ENCODE measurements around the gene GNG7.

Gene GNG7

DNA sequence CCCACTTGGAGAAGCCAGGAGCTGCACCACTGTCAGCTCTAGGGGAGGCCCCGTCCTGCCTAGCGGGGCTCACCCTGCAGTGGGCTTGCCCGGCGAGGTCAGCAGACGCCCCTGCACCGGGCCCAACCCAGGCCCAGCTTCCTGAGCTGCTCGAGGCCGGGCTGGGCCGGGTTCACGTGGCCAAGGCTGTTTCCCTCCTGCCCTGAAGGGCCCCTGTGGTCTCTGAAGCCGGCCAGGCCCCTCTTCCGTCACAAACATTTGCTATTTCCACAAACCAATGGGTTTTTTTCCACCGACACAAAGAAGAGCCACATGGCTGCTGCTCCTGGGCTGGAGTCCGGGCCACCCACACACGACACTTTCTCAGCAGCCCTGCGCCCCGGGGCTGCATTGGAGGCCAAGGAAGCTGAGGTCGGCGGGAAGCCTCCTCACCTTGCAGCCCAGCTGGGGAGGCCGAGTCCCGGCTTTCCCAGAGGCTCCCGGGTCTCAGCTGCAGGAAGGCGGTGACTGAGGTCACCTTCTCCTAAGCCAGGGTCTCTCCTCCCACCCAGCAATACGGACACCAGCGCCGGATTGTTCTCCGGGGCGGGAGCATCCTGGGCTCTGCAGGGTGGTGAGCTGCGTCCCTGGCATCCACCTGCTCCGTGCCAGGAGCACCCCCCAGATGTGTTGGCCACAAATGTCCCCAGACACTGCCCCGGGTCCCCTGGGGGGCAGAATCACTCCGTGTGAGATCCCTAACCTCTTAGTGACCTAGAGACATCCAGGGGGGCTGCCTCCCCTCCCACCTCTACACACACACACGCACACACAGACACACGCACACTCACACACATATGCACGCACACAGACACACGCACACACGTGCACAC is 146.0 kb downstream of the GNG7 start:
- H3K27ac ChIP-seq, result no peak overlapping the region
- no peak for TF ChIP-seq ZFX (IDR thresholded peaks at IDR 0.05)
- TF ChIP-seq, protein P1, sequence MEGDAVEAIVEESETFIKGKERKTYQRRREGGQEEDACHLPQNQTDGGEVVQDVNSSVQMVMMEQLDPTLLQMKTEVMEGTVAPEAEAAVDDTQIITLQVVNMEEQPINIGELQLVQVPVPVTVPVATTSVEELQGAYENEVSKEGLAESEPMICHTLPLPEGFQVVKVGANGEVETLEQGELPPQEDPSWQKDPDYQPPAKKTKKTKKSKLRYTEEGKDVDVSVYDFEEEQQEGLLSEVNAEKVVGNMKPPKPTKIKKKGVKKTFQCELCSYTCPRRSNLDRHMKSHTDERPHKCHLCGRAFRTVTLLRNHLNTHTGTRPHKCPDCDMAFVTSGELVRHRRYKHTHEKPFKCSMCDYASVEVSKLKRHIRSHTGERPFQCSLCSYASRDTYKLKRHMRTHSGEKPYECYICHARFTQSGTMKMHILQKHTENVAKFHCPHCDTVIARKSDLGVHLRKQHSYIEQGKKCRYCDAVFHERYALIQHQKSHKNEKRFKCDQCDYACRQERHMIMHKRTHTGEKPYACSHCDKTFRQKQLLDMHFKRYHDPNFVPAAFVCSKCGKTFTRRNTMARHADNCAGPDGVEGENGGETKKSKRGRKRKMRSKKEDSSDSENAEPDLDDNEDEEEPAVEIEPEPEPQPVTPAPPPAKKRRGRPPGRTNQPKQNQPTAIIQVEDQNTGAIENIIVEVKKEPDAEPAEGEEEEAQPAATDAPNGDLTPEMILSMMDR (conservative IDR thresholded peaks at IDR 0.05), result no peak

GRCh38 chr19:2555422-2556220 is 146.9 kb downstream of the GNG7 start:
- TF ChIP-seq ZFX (IDR thresholded peaks at IDR 0.05), result no peak
- TF ChIP-seq, protein P1 (conservative IDR thresholded peaks at IDR 0.05), result no peak
- H3K27ac ChIP-seq, result no peak overlapping the region

- no peak for TF ChIP-seq ZFX (IDR thresholded peaks at IDR 0.05)
- TF ChIP-seq, protein P1 (conservative IDR thresholded peaks at IDR 0.05), result no peak
- H3K27ac ChIP-seq, result no peak overlapping the region
These were observed 147.6 kb downstream of the GNG7 start for GRCh38 chr19:2554856-2555255.

GRCh38 chr19:2553510-2553909 is 149.0 kb downstream of the GNG7 start:
- no peak overlapping the region for H3K27ac ChIP-seq
- no peak for TF ChIP-seq ZFX (IDR thresholded peaks at IDR 0.05)
- TF ChIP-seq, protein P1 (conservative IDR thresholded peaks at IDR 0.05), result no peak

- H3K27ac ChIP-seq, result peak overlapping the region; percentile 32
- TF ChIP-seq ZFX (IDR thresholded peaks at IDR 0.05), result no peak
These were observed 149.6 kb downstream of the GNG7 start for GRCh38 chr19:2552859-2553258.

GRCh38 chr19:2551864-2552185 is 150.7 kb downstream of the GNG7 start:
- TF ChIP-seq ZFX (IDR thresholded peaks at IDR 0.05), result no peak
- TF ChIP-seq, protein P1 (conservative IDR thresholded peaks at IDR 0.05), result no peak
- H3K27ac ChIP-seq, result no peak overlapping the region

DNA sequence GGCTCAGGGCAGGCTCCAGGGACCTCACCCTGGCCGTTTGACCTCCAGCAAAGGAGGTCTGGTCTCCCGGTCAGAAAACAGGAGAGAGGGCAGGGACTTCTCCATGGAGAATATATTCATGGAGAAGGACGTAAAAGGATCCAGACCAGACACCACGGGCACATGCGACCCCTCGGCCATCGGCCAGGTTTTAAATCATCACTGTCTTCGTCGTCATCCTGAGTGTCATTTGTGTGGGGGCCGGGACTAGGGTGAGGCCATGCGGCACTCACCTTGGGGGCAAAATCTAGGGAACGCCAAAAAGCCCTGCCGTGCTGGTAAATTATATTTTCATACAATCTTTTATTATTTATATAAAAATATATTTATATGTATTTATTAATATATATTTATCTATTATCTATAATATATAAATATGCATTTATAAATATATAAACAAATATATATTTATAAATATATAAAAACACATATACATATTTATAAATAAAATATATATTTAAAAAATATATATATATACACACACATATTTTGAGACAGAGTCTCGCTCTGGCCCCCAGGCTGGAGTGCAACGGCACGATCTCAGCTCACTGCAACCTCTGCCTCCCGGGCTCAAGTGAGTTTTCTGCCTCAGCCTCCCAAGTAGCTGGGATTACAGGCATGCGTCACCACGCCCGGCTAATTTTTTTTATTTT is 151.2 kb downstream of the GNG7 start:
- no peak overlapping the region for H3K27ac ChIP-seq
- TF ChIP-seq, protein P1 (conservative IDR thresholded peaks at IDR 0.05), result no peak
- TF ChIP-seq ZFX (IDR thresholded peaks at IDR 0.05), result no peak

Data from C4-2B (cell line).